ENCODE results near the gene ZC3H12C. TPM values are rescaled to one million over a fixed set of nuclear protein-coding genes. Genes with fewer than 3 reads are reported as not detected.

The ZC3H12C gene
- total RNA-seq, 1 donor from 2014 or later: 10.2 TPM

DNA sequence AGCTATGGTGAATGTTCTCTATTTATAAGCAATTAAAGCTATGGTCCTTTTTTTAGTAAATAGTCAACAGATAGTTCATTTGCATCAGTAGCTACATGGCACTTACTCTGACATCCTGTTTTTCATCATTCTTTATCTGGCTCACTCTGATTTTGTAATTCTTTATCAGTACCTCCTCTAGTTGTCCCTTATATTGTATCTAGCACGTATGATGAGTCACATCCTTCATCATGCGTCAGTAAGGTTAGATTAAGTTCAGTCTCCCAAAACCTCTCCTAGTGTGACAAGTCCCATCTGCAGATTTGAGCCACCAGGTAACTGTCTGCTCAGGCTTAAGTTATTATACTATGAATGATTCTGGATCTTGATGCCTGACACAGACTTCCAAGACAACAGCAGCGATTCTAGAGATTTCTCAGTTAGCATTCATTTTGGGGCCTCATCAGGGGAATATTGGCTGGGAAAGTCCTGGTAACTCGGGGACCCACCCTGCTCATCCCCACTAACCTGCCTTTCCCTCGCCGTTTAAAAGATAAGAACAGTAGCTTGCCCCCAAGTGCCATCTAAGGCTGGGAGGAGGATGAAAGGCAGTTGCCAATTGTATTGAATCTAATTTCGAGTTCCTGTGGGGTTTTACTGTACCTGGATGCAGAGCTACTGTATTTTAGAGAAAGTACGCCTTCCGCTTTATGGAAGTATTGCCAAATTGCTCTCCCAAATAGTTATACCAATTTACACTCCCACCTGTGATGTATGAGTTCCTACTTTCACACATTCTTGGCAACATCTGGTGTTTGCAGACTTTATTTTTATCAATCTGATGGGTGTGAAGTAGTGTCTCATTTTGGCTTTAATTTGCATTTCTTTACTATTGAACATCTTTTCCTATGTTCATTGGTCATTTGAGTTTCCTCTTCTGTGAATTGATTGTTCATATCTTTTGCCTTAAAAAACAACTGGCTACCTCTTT lies 55.9 kb downstream of the ZC3H12C start:
- no peak overlapping the region for H3K4me3 ChIP-seq (ENCODE audit: low read depth, low read length)
- no peaks in the 10 kb centered on the region for H3K36me3 ChIP-seq (ENCODE audit: control insufficient read depth, insufficient read depth, low read length)
- TF ChIP-seq, protein P1, sequence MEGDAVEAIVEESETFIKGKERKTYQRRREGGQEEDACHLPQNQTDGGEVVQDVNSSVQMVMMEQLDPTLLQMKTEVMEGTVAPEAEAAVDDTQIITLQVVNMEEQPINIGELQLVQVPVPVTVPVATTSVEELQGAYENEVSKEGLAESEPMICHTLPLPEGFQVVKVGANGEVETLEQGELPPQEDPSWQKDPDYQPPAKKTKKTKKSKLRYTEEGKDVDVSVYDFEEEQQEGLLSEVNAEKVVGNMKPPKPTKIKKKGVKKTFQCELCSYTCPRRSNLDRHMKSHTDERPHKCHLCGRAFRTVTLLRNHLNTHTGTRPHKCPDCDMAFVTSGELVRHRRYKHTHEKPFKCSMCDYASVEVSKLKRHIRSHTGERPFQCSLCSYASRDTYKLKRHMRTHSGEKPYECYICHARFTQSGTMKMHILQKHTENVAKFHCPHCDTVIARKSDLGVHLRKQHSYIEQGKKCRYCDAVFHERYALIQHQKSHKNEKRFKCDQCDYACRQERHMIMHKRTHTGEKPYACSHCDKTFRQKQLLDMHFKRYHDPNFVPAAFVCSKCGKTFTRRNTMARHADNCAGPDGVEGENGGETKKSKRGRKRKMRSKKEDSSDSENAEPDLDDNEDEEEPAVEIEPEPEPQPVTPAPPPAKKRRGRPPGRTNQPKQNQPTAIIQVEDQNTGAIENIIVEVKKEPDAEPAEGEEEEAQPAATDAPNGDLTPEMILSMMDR (IDR thresholded peaks at IDR 0.05; ENCODE audit: insufficient read depth, low read length, poor library complexity, severe bottlenecking): no peak
- DNase-seq (ENCODE audit: low read depth): peak; percentile 26
- H3K27me3 ChIP-seq (ENCODE audit: control insufficient read depth, insufficient read depth, low read length): no peaks in the 10 kb centered on the region

DNA sequence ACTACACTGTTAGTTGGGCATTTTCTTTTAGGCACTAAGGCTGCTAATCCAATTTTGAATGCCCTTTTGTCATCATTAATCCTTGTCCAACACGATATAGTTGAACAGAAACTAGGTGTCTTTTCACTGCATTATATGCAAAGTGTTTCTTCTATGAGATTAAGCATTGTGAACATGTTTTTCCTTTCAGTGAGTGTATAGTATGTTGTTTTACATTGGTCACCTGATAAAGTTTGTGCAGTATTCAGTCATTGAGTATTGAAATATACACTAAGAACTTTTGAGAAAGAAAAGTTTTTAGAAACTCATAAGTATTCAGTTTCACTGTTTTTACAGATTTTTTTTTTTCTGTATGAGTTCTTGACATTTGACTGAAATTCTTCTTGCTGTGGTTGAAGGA lies 59.0 kb downstream of the ZC3H12C start:
- Histone ChIP-seq H3K36me3 (ENCODE audit: control insufficient read depth, insufficient read depth, low read length) (no peaks in the 10 kb centered on the region), H3K27me3 (ENCODE audit: control insufficient read depth, insufficient read depth, low read length) (no peaks in the 10 kb centered on the region), H3K4me3 (ENCODE audit: low read depth, low read length) (no peak overlapping the region)
- no peak for DNase-seq (ENCODE audit: low read depth)
- TF ChIP-seq, protein P1 (IDR thresholded peaks at IDR 0.05; ENCODE audit: insufficient read depth, low read length, poor library complexity, severe bottlenecking): no peak

DNA sequence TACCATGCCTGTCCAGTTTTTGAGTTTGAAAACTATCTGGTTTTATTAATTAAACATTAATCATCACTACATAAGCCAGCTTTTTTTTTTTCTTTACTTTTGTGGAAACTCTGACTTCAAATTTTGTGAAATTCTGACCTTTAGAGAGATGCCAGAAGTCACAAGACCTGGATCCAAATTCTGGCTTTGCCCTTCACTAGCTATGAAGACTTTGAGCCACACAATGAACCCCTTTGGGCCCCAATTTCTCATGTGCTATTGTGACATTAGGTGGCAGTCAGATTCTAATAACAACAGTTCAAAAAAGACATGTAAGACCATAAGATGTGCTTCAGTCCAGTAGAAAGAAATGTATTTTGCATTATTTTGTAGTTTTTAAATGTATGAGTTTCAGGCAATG lies 60.3 kb downstream of the ZC3H12C start:
- Histone ChIP-seq H3K27me3 (ENCODE audit: control insufficient read depth, insufficient read depth, low read length) (no peaks in the 10 kb centered on the region), H3K4me3 (ENCODE audit: low read depth, low read length) (no peak overlapping the region), H3K36me3 (ENCODE audit: control insufficient read depth, insufficient read depth, low read length) (no peaks in the 10 kb centered on the region)
- no peak for DNase-seq (ENCODE audit: low read depth)
- TF ChIP-seq, protein P1 (IDR thresholded peaks at IDR 0.05; ENCODE audit: insufficient read depth, low read length, poor library complexity, severe bottlenecking): no peak

DNA sequence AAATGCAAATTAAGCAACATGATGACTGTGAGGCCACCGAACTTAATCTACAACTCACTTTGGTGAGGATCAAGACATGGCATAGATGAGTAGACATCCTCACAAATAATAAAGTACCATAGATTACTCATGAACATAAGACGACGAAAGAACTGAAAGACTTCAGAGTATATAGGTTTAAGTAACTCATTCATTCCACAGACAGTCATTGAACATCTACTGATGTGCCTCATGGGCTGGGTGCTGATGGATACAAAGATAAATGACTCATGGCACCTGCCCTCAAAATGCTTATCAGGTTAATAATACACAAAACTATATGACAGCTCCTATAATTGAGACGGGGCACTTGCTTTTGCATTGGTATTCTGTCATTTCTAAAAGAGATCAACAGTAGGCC lies 63.3 kb downstream of the ZC3H12C start:
- Histone ChIP-seq H3K4me3 (ENCODE audit: low read depth, low read length) (no peak overlapping the region), H3K36me3 (ENCODE audit: control insufficient read depth, insufficient read depth, low read length) (no peaks in the 10 kb centered on the region), H3K27me3 (ENCODE audit: control insufficient read depth, insufficient read depth, low read length) (no peaks in the 10 kb centered on the region)
- TF ChIP-seq, protein P1 (IDR thresholded peaks at IDR 0.05; ENCODE audit: insufficient read depth, low read length, poor library complexity, severe bottlenecking): no peak
- DNase-seq (ENCODE audit: low read depth): no peak

DNA sequence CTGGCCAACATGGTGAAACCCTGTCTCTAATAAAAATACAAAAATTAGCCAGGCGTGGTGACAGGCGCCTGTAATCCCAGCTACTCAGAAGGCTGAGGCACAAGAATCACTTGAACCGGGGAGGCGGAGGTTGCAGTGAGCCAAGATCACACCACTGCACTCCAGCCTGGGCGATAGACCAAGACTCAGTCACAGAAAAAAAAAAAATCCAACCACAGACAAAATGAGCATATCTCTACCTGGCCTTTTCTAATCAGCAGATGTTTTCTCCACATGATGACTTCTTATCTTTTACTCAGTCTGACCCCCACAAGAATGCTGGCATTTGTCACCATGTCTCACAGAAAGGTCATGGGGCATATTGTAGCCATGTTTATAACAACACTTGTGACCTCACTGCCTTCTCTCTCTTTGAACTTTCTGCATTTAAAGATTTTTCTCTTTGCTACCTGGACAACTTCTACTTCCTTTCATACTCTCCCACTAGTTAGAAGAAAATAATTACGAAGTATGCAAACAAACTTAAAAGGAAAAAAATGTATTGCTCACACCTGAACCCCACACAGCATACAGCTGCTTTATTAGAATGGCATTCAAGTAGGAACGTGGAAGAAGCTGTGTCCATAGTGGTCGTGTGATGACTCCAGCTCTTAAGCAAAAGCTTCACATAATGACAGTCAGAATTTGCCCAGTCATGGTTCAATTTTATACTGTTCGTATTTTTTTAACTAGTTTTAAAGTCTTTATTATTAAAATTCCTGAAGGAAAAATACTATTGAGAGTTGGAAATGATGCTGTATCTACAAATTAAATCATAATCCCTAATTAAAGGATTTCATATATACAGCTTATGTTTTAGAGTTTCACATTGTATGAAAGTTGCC lies 65.4 kb downstream of the ZC3H12C start:
- TF ChIP-seq, protein P1 (IDR thresholded peaks at IDR 0.05; ENCODE audit: insufficient read depth, low read length, poor library complexity, severe bottlenecking): no peak
- no peak for DNase-seq (ENCODE audit: low read depth)
- no peak overlapping the region for H3K4me3 ChIP-seq (ENCODE audit: low read depth, low read length)
- H3K36me3 ChIP-seq (ENCODE audit: control insufficient read depth, insufficient read depth, low read length): no peaks in the 10 kb centered on the region
- H3K27me3 ChIP-seq (ENCODE audit: control insufficient read depth, insufficient read depth, low read length): no peaks in the 10 kb centered on the region

Data from kidney epithelial cell (primary cell).